ENCODE measurements around the gene CCDC93.
"Not testable (repeated sequence)": the region's sequence is repeated elsewhere in the genome, so short reads cannot be mapped to it uniquely, and the experiment has no call there.

Gene CCDC93

DNA sequence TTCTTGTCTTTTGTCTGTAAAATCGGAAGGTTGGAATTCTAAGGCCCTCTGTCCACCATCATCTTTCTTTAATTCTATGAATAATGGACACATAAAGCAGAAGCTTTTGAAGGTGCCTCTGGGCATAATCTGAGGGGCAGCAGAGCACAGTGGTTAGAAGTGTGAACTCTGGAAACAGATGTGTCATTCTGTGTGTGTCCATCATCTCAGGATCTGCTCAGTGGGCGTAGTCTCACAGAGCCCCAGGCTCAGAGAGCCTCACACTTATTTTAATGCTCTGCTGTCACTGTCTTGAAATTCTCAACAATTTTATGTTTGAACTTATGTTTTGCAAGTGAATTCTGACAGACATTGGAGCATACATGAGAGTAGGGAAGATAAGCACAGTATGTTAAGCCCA is 31.0 kb upstream of the CCDC93 start:
- DNase-seq: no peak

DNA sequence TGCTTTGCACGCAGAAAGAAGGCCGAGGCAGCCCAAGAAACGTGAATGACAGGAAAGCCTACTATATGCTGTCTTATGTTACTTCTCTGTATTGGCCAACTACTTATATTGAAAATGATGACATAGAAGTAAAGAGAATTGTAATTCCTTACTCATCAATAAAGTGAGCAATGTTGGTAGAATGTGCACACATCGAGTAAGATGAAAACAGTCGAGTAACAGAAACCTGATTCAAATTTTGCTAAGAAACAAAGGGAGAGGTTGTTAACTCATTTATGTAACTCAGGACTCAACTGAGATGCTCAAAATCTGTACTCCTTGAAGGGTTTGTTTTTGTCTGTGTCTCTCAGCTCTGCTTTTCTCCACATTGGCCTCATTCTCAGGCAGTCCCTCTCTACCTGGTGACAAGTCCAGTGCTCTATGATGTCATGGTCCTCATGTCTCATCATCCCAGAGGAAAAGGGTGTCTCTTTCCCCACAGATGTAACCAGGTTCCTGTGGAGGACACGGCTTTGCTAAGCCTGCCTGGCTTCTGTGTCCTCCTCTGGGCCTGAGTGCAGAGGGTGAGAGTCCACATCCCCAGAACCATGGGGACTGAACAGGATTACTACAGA is 30.3 kb upstream of the CCDC93 start:
- no peak for DNase-seq

GRCh38 chr2:118040891-118041290 is 27.0 kb upstream of the CCDC93 start:
- no peak for DNase-seq

DNA sequence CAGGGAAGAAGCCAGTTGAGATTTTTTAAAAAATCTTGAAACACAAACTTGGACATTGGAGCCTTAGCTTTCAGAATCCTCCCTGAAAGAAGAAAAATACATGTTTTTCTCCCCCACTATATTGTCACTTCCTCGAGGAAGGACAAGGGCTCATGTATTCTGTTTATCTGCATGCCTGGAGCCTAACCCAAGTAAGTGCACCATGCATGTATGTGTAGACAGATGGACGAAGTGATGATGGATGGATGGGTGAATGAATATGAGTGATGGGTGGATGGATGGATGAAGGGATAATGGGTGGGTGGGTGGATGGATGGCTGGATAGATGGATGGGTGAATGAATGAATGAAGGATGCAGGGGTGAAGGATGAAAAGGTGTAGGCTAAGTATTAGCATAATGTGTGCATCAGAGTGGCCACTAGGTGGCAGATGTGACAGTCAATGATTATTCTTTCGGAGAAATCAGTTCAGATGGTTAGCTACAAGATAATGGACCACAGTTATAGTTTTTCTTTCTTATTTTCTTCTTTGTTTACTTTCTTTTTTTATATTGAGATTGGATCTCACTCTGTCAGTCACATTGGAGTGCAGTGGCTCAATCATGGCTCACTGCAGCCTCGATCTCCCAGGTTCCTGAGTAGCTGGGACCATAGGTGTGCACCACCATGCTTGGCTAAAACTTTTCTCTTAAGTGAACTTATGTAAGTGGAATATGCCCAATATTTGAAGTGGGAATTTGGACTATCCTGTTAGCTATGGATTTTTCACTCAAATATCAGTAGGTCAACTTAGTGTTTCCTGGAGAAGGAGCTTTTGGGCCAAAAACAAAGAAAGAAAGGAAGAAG is 18.5 kb upstream of the CCDC93 start:
- peak; percentile 24 for DNase-seq

- no peak for DNase-seq
These were observed 17.7 kb upstream of the CCDC93 start for GRCh38 chr2:118031566-118031965.

DNA sequence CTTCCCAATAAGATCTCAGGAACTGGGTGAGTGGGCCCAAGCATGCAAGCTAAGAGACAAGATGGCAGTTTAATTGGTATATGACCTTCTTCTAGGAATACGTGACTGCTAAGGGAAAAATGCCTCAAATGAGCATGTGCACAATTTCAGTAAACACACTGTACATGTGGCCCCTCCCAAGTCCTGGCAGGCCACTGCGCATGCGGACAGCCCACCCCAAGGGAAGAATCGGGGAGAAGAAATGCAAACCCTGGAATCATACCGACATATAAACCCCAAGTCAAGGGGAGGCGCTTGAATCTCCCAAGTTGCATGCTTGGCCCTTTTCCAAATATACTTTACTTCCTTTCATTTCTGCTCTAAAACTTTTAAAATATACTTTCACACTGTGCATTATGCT is 15.2 kb upstream of the CCDC93 start:
- no peak for DNase-seq

GRCh38 chr2:118021356-118021755 is 7.5 kb upstream of the CCDC93 start:
- no peak for DNase-seq

DNA sequence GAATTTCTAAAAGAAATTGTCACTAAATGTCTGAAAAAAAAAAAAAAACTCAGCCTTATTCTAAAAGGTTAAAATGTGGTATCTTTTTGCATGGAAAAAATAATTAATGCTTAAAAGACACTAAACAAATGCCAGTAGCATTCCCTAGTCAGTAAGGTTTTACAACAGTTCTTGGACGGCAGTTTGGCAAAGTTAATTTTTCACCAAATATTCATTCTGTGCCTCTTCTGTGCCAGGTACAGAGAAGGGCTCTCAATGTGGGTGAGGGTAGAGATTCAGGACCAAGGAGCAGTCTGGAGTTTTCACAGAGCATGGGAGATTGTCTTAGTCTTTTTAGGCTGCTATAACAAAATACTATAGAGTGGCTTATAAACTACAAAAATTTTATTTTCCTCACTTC is 6.0 kb upstream of the CCDC93 start:
- no peak for DNase-seq

GRCh38 chr2:118016911-118017310 is 3.0 kb upstream of the CCDC93 start:
- no peak for DNase-seq

DNA sequence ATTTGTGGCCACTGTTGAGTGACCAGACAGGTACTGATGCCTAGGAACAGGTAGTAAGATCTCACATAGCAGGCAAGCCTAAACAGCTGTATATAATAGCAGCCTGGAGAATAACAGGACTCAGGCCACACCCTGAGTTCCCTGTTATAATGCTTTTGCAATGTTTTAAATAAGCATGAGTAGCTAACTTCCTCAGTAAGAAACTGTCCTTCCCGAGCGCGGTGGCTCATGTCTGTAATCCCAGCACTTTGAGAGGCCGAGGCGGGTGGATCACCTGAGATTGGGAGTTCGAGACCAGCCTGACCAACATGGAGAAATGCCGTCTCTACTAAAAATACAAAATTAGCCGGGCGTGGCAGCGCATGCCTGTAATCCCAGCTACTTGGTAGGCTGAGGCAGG is 1.9 kb upstream of the CCDC93 start:
- not testable (repeated sequence) for DNase-seq

DNA sequence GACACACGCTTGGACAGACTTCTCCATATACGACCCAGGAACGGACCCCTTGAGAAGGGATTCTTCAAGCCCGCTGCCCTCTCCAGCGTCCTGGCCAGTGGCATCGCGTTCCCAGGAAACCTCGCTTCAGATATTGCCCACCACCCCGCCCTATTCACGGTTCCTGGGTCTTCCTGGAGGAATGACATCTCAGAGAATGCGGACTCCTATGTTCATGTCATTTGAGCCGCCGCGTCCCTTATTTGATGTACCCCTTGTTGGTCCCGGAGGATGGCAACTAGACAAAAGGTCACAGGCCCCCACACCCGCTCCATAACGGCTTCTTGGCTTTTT is 588 bp upstream of the CCDC93 start:
- DNase-seq: no peak

DNA sequence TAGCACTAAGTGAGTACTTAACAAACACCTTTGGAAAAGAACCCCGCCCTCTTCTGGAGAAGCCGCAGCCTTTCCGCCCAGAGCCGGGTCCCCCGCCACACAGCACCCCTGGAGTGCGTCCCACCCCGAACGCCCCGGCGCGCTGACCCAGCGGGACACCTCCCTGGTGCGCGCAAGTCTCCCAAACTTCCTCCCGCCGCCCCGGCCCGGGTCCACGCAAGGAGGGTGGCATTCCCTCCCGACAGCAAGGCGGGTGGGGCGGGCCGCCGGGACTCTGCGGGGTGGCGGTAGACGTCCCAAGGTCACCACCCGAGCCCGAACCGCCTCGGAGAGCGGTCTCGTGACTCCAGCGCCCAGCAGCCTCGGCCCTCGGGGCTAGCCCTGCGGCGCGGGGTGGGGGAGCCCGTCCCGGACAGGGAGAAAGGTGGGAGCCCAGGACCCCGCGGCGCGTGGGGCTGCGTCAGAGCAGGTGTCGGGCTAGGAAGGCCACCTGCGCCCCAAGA is 598 bp downstream of the CCDC93 start:
- peak; percentile 23 for DNase-seq

DNA sequence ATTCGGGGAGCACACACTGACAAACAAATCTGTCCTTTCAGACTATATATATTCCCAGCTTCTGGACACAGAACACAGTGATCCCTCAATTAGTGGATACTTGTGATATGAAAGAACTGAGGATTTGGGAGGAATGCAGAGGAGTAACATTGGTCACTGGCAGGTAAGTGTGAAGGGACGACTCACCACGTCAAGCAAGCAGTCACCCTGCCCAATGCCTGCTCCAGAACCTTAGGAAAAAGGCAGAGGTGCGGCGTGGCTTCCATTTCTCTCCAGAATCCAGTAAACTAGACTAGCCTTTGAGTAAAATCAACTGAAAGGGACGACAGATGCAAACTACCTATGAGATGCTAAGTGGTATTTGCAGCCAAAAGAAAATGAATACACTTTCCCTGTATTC is 1.1 kb downstream of the CCDC93 start:
- DNase-seq: no peak

DNA sequence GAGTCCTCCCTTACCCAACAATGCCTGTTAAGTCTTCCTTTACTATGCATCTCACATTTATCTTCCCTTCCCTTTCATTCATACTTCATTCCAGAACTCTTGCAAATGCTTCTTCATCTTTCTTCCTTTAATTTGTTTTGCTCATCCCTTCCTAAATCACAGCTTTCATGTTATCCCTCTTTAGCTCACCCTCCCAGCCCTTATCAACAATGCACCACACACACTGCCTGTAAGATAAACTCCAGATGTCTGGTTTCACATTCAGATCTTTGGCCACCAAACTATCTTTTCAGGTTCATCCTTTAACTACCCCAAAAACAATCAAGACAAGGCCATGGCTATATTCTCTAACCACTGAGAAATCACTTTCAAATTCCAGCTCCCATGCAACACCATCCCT is 3.4 kb downstream of the CCDC93 start:
- DNase-seq: no peak

- no peak for DNase-seq
These were observed 7.0 kb downstream of the CCDC93 start for GRCh38 chr2:118006861-118007260.

DNA sequence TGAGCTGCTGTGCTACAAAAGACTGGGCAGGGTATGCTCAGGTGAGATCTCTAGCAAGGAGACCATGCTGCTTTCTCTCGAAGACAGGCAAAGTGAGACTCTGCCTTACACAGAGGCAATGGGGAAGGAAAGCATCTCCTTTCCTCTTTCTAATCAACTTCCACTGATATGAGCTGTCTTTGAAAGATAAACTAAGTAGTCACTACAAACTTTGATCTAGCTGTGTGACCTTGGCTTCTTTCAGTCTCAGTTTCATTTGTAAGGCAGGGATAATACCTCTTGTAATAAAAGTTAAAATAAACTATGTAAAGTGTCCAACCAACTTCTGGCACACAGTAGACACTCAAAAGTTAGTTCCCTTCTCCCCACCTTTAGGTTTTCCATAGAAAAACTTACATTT is 7.5 kb downstream of the CCDC93 start:
- no peak for DNase-seq

DNA sequence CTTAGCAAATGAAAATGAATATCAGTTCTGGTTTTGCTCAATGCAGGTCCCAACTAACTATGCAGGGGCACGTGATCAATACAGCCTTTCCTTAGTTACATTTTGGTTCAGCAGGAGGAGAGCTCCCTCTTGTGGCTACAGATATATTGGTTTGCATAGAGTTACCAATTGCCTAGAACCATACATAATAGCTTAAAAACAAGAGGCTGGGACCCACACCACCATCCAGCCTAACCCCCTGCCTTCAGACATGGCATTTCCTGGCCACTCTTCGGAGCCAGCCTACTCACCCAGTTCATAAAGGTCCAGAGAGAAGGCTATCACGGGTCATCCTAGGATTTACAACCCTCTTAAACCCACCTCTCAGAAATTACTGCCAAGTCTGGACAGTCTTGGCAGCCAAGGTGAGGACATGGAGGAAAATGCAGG is 10.5 kb downstream of the CCDC93 start:
- DNase-seq: peak; percentile 21

DNA sequence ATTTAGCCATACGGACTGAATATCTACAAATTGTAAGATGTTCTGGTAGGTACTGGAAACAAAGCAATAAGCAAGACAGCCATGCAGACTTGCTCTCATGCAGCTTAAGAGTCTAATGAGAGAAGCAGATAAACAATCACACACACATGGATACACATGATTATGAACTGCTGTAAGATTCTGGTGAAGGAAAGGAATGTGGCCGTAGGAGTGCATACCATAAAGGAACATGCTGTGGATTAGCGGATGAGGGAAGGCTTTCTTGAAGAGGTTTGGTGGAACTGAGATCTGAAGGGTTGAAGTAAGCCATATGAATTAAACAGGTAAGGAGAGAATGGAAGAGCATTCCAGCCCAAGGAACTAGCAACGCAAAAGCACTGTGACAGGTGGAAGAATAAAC is 13.8 kb downstream of the CCDC93 start:
- no peak for DNase-seq

DNA sequence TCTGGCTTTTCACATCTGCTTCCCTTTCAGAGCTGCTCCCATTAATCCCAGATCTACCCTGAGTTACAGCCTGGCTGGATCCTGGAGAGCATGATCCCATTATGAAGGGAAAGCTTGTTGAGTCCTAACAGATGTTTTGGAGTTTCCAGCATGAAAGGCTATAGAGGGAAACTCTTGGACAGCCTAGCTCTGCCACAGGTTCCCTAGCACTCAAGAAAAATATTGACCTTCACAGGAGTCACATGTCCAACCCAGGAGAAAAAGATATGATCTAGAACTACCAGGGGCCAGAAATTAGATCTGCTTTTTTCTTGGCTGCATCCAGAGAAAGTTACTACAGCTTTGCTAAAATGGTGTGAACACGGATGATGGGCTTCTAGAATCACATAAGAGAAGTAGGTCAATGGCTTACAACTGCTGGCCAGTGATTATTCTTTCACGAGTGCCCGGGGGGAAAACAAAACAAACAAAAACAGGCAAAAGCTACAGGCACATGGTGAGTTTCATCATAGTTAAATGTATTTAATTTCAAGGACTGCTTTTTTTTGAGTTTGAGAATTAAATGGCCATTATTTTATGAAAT is 15.9 kb downstream of the CCDC93 start:
- no peak for DNase-seq

DNA sequence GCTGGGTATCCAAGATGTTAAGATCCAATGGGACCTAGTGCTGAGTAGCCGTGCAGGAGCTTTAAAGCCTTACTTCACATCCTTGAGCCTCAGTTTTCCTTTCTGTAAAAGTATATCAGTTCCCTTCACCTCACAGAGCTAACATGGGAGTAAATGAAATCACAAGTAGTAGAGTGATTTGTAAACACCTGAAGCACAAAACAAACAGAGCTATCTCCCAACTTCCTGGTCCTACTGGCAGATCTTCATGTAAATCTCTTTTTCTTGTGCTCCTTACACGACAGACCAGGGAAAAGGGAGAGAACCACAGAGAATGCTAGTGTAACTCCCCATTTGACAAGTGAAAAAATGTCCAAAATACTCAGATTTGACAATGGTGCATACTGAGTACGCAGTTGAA is 17.3 kb downstream of the CCDC93 start:
- DNase-seq: no peak

GRCh38 chr2:117994729-117995128 is 19.1 kb downstream of the CCDC93 start:
- no peak for DNase-seq

GRCh38 chr2:117989854-117990438 is 23.9 kb downstream of the CCDC93 start:
- no peak for DNase-seq

- DNase-seq: no peak
These were observed 26.7 kb downstream of the CCDC93 start for GRCh38 chr2:117987121-117987520.

- DNase-seq: no peak
These were observed 28.8 kb downstream of the CCDC93 start for GRCh38 chr2:117985092-117985491.

All from activated CD4-positive, alpha-beta T cell treated with anti-CD3 and anti-CD28 coated beads, Interleukin-2, amount 50 U/mL, for 1 hour (primary cell).